NCI-H1930 (cell line): ENCODE measurements around the gene LCN2.
"Not testable (repeated sequence)": the region's sequence is repeated elsewhere in the genome, so short reads cannot be mapped to it uniquely, and the experiment has no call there.

Source experiments
- DNase-seq, 2 experiments: peaks; one replicate each; lab custom pipeline; 2025; lab: John Stamatoyannopoulos, UW

LCN2 gene

DNA sequence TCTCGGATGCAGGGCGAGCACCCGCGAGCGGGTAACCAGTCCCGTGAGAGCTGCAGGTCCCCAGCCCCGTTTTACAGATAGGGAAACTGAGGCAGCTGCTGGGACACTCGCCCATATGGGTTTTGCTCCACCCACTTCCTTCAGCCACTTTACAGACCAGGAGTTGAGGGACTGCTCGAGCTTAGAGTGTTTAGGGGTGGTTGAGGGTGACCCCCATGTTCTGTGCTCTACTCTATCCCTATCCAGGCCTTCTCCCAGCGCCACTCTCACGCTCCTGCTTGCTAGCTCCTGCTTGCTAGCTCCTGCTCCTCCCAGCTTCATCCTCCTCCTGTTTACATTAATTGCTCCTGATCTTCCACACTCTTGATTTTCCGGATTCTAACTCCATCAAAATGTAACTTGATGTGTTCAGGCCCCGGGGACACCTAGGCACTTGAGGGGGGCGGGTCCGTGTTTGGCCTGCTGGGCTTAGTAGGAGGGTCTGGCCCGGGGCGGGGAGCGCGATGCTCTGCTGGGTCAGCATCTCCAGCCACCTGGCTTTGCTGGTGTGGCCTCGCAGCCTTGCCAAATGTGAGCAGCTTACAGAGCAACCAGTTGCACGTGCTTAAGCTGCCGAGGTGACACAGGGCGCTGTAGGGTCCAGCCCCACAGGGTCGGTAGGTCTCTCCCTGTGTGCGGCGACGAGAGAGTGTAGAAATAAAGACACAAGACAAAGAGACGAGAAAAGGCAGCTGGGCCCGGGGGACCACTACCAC is 20.2 kb upstream of the LCN2 start:
- no peak for DNase-seq

GRCh38 chr9:128129976-128130590 is 19.2 kb upstream of the LCN2 start:
- DNase-seq = not testable (repeated sequence)

- DNase-seq = not testable (repeated sequence)
Observed at GRCh38 chr9:128130651-128131050, 18.6 kb upstream of the LCN2 start.

DNA sequence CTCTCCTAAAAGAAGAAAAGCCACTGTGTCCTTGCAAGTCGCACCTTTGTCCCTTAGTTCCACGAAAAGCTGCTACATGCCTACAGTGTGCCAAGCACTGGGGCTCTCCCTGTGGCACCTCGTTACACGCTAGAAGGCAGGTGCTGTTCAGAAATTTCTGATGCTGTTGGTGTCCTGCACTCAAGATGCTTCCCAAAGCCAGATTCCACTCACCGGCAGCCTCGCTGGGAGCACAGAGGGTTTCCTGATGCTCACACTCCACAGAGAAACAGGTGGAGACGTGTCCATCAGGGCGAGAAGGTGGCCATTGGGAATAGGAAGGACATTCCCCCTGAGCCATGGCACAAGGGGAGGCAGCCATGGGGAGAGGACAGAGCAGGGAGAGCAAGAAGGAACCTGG is 17.9 kb upstream of the LCN2 start:
- not testable (repeated sequence) for DNase-seq

DNA sequence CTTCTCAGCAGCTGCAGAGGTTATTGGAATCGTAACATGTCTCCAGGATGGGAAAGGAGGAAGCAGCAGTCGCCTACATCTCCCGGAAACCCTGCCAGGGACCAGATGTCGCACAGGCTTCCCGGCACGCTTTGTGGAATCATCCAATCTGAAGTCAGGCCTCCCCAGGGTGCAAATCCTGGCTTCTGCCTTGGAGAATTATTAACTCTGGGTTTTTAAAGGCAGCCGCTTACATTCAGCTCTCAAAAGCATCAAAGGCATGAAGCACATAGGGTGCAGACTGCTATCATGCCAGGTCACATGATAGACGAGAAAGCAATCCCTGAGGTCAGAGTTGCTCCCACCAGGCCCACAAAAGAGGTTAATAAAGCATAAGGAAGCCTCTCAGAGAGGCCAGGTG is 17.1 kb upstream of the LCN2 start:
- not testable (repeated sequence) for DNase-seq

DNA sequence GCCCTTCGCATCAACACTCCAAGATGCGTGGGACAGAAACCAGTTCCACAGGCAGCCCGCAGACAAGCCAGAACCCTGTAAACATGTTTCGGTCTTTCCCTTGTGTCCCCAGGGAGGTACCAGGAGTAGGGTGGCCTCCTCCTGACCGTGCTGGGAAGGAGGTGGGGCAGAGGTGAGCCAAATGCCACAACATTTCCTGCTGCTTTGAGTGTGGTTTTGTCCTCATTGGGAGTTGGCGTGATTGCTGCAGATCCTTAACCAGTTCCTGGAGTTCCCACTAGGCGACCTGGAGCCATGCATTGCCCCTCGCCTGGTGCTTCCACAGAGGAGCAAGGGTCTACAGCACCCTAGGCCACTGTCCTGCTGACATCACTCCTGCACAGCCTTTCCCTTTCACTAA is 13.7 kb upstream of the LCN2 start:
- not testable (repeated sequence) for DNase-seq

- no peak for DNase-seq
Observed at GRCh38 chr9:128136816-128137793, 12.1 kb upstream of the LCN2 start.

GRCh38 chr9:128138001-128138400 is 11.3 kb upstream of the LCN2 start:
- no peak for DNase-seq

- no peak for DNase-seq
Observed at GRCh38 chr9:128139621-128140020, 9.6 kb upstream of the LCN2 start.

DNA sequence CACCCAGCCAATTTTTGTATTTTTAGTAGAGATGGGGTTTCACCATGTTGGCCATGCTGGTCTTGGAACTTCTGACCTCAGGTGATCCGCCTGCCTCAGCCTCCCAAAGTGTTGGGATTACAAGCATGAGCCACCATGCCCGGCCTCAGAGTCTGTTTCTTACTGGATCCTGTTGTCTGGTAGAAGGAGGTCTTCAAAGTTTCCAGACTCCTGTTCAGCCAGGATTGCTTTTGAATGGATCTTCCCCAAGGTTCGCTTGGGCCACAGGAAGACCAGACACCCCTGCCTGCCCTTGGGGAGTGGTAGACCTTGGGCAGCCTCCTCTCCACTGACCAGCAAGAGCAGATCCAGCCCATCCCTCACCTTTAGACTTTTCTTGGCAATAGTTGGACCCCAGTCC is 7.6 kb upstream of the LCN2 start:
- DNase-seq = no peak

GRCh38 chr9:128142061-128142460 is 7.2 kb upstream of the LCN2 start:
- DNase-seq = no peak

DNA sequence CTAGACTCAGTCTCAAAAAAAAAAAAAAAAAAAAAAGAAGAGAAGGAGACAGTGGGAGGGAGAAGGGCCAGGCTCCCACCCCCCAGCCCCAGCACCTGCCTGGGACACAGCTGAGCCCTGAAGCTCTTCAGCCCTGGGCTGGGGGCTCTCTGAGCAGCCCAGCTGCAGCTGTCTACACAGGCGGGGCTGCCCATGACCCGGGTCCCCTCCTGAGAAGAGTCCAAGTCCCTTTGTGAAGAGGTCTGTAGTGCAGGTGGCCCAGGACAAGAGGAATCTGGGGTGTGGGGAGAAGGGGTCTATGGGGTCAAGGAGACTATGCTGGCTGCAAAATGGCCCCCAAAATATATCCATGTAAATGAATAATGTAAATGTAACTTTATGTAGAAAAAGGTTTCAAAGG is 6.7 kb upstream of the LCN2 start:
- no peak for DNase-seq

DNA sequence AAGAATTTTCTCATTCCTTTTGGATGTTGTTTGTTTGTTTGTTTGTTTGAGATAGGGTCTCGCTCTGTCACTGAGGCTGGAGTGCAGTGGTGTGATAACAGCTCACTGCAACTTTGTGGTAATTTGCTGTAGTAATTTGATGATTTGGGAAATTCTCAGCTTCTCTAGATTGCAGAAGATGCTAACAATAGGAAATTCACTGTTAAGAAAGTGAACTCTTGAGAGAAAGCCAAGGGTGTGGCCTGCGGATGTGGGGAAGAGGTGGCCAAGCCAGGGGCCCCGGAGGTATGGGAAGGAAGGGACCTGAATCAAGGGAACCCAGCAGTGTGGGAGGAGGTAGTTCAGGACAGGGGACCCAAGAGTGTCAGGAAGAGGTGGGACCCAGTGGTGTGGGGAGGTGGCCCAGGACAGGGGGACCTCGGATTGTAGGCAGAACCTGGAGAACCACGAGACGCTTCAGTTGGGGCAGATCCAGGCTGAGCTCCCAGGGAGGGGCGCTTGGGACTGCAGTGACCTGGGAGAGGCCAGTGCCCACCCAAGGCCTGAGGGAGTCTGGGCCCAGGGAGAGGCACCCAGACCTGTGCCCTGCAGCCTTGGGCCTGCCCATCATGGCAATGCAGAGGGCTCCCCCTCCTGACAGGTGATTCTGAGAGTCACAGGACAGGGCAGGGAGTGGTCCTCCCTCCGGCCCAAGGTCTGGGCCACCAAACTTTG is 5.6 kb upstream of the LCN2 start:
- no peak for DNase-seq

DNA sequence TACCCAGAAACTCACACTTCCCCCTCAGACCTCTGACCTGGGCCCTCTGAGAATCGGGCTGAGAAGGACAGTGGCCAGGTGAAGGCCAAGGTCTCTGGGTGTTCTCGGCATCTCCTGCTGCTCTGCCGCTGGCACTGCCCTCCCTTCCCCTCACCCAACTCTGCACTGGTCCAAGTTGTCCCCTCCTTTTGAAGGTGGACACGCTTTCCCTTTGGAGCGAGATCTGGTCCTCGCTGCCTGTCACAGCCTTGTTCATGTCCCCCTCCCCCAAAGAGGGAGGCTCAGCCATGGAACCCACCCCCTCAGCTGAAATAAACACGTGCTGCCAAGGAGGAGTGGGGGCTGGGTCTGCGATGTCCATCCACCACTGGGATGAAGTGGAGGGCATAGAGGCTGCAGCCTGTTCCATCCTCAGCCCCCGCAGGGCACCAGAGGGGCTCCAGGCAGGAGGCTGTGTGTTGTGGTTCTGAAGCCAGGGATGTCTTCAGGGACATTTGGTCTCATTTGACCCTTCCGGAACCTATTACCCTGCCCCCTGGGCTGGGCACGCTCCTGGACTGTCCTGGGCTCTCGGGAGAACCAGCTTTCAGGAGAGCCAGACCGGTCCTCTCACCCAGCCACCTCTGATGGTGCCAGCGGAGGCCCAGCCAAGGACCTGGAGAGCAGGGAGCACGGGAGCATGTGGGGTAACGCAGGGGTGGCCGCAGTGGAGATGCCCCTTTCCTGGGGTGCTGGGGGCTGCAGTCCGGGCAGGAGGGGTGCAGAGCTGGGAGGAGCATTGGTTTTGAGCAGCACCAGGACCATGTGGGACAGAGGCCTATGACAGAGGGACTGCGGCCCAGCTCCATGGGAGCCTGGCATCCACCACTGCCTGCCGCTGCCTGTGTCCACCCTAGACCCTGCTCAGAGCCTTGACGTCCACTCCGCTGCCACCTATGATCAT is 4.7 kb upstream of the LCN2 start:
- no peak for DNase-seq

- DNase-seq = no peak
Observed at GRCh38 chr9:128145536-128145935, 3.7 kb upstream of the LCN2 start.

DNA sequence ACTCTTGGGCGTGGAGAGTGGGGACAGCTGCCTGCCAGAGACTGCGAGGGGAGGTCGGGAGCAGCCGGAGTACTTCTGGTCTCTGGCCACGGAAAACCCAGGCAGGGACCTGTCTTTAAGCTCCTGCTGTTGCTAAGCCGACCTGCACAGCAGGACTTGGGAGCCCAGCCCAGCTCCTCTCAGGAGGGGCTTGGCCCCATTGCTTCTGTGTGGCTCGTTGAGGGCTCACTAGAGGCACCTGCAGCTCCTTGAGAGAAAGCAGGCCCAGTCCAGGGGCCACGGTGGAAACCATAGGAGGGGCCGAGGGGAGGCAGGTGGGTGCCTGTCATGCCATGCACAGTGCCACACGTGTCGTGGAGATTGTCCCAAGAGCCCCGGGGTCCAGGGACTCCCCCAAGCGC is 3.3 kb upstream of the LCN2 start:
- DNase-seq = no peak

DNA sequence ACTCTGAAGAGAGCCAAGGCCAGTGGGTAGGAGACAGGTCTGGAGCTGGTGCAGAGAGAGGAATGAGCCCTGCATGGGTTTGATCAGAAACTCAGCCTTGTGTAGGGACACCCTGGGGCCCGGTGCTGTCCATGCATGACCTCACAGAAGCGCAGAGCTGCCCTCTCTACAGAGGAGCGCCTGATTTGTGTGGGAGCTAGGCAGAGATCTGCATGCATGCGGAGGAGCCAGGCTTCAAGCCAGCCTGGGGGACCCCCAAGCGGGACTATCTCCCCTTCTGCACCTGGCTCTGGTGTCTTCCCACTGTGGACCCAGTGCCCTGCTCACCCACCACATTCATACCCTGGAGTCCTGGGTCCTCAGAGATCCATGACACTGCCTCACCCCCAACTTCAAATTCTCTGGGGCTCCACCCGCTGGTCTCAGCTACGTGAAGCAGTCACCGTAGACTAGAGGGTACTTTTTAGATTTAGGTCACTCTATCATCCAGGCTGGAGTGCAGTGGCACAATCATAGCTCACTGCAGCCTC is 2.6 kb upstream of the LCN2 start:
- DNase-seq = no peak

DNA sequence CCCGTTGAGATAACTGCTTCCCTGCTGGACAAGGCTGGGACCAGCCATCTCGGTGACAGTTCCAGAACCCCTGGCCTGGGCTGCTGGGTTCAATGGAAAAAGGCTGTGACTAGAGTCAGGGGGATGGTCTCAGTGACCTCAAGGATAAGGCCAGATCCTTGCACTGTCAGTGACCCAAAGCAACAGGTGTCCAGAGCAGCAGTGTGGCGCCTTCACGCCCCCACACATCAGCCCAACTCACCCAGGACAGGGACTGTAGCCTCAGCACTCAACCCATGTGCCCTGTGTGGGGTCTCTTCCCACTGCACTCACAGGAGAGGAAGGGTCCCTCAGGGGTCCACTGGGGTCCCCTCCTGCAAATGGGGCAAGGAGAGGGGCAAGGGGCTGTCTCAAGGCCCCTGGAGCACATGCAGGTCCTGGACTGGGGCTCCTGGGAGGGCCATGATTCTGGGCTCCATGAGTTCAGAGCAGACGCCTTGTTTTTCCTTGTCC is 698 bp upstream of the LCN2 start:
- no peak for DNase-seq

GRCh38 chr9:128149951-128150593 is 819 bp downstream of the LCN2 start:
- DNase-seq = no peak
